Activated gamma-delta T cell treated with anti-CD3 and anti-CD28 coated beads, Interleukin-2, amount 50 U/mL, for 16 hours (primary cell): ENCODE data around the gene PPP4R1.
A peak's percentile ranks its signal among the peaks of the same experiment; 100 is the strongest.
"Not testable (repeated sequence)": the region's sequence is repeated elsewhere in the genome, so short reads cannot be mapped to it uniquely, and the experiment has no call there.

Experiments used
- DNase-seq: peaks from one replicate; pipeline ENCODE4 v3.0.0-alpha.2; 2020; ENCODE audit warnings: low read depth

PPP4R1 gene

DNA sequence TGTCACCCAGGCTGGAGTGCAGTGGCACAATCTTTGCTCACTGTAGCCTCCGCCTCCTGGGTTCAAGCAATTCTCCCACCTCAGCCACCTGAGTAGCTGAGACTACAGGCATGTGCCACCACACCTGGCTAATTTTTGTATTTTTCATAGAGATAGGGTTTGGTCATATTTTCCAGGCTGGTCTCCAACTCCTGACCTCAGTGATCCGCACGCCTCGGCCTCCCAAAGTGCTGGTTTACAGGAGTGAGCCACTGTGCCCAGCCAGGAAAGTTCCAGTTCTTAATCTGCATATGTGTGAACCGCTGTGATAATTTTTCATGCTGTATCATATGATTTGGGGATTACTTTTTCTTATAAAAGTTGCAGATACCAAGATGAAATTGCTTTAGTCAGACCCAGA lies 14.6 kb upstream of the PPP4R1 start:
- no peak for DNase-seq

DNA sequence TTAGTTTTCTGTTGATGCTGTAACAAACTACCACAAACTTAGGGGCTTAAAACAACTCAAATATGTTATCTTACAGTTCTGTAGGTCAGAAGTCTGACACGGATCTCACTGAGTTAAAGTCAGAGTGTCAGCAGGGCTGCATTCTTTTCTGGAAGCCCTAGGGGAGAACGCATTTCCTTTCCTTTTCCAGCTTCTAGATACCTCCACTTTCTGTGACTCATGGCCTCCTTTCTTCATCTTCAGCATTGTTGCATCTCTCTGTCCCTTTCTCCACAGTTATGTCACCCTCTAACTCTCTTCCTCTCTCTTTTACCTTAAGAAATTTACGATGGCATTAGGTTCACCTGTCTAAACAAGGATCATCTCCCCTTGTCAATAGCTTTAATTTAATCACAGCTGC lies 13.3 kb upstream of the PPP4R1 start:
- no peak for DNase-seq

DNA sequence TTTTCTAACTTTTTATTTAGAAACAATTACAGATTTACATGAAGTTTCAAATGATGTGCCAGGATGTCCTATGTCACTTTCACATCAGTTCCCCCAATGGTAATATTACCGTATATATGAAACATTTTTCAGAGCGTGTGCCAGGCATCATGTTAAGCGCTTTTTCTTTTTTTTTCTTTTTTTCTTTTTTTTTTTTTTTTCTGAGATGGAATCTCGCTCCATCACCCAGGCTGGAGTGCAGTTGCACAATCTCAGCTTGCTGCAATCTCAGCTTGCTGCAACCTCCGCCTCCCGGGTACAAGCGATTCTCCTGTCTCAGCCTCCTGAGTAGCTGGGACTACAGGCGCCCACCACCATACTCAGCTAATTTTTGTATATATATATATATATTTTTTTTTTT lies 5.6 kb upstream of the PPP4R1 start:
- DNase-seq = no peak

DNA sequence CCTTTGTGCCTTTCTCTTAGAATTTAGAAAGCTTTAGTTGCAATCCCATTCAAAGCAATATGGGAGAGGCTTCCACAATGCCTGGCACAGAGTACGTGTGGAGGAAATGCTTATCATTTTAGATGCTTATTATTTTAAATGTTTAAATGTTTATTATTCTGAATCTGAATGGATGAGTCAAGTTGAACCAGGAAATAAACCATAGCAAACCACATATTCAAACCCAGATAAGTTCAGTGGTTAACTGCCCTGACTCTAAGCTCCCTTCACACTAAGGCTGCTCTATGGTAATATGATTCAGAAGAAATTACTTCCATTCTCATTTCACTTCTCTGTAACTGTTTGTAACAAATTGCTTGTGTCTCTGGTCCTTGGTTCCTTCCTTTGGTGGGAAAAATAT lies 5.2 kb upstream of the PPP4R1 start:
- no peak for DNase-seq

DNA sequence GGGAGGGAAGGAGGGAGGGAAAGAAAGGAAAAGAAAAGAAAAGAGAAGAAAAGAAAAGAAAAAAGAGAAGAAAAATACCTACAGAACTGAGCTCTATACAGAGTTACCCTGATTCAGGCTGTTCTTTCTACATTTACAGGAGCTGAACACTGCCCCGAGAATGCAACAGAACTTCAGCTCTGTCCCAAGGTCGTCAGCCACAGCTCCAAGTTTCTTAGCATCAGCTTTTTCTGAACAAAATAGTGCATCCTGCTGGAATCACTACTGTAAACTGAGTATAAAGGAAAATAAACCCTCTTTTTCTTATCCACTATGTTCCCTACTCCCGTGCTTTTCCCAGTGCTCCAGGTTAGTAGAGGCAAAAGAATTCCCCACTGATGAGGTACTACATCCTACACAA lies 4.7 kb upstream of the PPP4R1 start:
- no peak for DNase-seq

DNA sequence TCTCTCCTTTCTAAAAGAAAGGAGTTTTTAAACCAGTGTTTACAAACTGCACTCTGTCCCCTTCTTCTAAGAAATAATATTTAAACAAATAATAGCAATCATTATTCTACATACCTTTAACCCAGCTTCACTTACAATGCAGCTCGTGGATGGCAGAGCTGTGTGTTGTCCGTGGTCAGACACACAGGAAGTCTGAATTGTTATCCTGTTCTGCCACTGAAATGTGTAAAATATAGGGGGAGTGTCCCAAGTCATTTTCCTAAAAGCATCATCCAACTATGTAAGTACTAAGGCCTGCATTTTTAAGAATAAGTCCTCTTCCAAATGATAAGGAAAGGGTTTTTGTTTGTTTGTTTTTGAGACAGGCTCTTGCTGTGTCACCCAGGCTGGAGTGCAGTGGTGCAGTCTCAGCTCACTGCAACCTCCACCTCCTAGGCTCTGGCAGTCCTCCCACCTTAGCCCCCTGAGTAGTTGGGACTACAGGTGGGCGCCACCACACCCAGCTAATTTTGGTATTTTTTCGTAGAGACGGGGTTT lies 2.7 kb upstream of the PPP4R1 start:
- no peak for DNase-seq

DNA sequence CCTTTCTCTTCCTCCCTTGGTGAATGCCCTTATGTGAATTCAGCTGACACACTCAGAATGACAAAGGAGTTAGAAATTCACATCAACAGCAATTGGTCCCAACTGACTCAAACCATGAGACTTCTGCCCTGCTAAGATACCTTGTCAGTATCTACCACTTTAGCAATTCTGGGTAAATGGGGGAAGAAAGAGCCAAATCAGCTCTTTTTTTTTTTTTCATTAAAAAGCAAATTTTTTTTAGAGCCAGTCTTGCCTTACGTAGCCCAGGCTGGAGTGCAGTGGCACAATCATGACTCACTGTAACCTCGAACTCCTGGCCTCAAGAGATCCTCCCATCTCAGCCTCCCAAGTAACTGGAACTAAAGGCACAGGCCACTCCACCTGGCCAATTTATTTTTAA lies 1.7 kb upstream of the PPP4R1 start:
- no peak for DNase-seq

DNA sequence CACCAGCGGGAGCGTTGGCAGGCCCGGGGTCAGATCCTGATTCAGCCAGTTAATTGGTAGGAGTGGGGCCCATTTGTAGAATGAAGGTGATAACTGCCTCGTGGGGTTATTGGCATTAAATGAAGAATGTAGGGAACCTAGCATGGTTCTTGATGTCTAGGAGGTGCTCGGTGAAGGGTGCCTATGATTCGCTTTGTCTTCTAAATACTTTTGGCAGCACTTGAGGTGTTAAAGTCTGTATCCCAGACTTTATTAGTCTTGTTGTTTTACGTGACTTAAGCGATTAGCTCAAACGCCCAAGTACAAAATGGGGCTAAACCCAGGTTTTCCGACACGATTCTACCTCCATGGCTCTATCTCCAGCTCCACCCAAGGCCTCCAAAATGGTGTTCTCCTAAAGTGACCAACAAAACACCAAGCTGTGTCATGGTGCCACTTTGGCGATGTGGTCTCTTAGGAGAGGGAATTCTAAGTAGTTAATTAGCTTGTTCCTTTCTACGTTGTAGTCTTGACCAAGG lies 980 bp upstream of the PPP4R1 start:
- no peak for DNase-seq

DNA sequence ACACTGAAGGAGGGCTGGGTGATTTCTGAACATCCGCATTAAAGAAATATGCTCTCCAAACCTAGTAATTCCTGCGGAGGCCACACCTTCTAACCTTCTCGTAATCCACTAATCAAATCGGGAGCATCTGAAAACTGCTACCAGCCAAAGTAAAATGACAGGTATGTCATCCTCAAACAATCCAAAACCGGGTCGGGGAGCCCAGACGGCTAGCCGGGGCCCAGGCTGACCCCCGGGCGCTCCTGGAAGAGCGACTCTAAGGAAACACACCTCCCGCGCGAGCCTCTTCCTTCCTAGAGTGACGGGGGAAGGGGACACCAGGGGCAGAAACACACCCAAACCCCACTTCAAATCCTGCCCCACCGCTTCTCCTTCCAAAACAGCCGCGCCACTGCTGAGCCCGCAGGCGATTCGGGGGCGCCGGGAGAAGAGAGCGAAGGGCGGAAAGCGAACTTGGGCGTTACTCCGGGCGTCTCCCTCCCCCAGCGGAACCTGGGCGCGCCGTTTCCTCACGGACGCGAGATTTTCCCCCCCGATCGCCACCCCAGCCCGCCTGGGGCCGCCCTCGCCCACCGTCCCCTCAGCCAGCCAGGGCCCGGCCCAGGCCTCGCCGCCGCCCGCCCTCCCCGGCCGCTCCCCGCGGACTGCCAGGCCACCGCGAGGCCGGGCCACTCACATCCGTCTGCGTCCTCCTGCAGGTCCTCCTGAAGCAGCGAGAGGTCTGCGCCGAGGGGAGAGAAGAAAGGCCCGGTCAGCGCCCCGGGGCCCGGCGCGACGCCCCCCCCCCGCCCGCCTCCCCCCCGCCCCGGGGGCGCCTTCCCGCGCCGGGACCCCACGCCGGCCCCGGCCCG lies 584 bp downstream of the PPP4R1 start:
- DNase-seq = peak; percentile 10

DNA sequence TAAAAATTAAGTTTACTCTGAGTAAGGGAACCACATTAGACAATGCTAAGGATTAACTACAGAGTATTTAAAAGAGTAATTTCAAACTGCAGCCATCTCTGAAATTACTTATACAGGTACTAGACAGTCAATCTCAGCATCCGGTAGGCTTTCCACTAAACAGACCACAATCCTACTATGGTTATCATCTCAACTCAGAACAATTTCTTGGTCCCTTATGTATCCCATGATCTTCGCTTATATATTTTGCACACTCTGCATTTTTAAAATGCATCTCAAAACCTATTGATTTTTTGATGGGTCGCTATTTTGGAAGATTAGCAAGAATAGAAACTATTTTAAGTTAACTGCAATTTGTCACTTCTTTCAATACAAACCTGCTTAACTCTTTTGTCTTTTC lies 1.4 kb downstream of the PPP4R1 start:
- DNase-seq = no peak

DNA sequence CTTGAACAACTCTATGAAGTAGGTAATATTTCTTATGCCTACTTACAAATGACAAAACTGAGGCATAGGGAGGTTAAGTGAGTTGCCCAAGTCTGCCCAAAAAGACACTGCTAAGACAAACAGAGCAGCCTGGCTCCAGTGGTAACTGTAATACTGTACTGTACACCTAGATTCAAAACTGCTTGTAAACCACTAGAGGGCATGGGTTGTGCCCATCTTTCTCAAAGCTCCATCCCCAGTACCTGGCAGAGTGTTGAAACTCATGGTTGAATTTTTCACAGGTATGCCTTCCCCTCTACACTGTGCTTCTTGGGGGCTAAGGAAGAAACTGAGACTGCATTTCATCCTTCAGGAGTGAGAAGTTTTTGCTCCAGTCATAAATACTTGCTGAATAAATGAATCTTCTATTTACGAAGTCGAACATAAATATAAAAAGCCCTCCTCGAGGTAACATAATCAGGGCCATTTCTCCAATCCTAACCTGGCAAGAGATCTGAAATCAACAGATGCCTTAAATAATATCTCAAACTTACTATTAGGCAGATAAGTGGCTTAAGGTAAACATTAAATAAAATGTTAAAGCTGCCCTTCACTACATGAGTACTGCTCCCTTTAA lies 2.0 kb downstream of the PPP4R1 start:
- peak; percentile 5 for DNase-seq

DNA sequence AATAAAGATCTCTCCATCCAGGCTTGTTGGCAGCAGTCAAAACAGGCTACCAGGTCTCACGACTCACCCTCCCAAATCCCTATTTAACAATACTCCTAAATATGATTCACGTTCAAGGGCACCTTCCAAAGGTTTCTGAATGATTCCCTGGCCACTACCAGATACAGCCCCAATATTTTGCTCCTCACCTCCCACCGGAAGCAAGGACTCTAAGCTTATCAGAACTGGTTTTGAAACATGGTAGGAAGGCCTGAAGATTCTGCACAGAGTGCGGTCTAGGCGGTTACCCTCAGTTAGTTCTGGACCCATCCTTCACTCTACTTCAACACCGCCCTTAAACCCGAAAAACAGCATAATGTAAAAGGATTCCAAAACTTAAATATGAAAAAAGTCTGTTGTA lies 5.2 kb downstream of the PPP4R1 start:
- no peak for DNase-seq

DNA sequence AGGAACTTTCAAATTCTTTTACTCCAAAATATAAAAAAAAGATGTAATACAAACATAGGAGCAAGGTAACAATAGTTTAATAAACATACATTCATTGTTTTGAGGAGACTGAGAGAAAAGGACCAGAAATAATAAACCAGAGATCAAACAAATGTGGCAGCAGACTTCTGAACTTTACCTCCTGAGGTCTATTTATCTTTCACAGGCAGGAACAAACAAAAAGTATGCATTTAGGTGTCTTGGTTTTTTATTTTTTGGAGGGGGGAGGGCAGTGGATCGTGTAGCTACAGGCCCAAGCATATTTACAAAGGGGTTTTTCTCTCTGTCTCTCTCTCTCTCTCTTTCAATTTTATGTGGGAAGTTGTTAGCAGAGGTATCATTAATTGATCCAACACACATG lies 5.6 kb downstream of the PPP4R1 start:
- no peak for DNase-seq

DNA sequence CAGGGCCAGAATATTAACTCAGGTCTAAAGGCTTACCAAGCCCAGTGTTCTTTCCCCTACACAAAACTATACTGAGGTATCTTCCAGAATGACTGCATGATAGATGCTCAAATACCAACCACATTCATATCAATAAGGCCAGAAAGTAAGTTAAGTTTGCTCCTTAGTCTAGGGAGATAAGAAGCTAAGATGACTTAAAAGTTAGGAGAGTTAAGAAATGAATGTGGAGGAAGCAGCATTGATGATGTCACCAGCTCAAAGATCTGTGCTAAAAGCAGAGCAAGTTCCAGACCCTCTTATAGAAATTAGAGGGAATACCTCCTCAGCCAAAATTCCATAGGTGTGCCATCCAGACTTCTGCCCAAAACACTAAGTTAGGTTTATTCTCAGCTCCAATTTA lies 6.1 kb downstream of the PPP4R1 start:
- DNase-seq = no peak

DNA sequence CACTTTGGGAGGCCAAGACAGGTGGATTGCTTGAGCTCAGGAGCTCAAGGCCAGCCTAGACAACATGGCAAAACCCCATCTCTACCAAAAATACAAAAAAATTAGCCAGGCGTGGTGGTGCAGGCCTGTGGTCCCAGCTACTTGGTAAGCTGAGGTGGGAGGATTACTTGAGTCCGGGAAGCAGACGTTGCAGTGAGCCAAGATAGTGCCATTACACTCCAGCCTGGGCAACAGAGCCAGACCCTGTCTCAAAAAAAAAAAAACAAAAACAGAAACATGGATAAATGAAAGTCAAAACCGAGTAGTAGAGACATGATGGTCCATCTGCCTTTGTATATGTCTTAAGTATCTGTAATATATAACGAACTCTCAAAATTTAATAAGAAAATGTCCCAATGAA lies 7.2 kb downstream of the PPP4R1 start:
- DNase-seq = not testable (repeated sequence)

DNA sequence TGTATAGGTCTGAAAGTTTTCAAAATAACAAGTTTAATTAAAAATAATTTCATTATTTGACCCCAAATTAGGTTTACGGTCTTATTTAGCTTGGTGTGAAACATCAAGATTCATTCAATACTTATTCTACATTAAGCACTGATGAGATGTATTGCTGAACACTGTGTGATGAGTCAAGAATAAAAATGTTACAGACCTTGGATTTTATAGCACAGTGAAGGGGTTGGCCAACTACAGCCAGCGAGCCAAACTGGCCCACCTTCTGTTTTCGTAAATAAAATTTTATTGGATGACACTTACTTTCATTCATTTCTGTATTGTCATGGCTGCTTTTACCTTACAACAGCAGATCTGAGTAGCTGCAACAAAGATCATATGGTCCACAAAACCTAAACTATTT lies 8.3 kb downstream of the PPP4R1 start:
- DNase-seq = no peak

DNA sequence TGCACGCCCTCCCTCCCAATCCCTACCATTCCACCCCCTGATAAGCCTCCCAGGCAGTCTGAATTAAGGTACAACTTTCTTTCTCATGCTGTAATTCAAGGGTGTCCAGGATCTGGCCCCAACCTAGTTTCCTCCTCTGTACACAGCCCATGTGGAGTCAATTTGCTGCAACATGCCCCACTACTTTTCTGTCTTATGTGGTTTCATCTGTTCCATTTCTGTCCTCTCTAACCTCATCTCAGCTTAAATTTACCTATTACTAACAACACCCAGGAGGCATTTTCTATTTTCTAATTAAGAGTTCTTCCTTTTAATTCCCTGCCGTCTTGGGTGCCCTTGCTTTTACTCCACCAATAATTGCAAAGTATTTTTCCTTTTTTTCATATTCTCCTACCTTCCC lies 10.0 kb downstream of the PPP4R1 start:
- DNase-seq = no peak

DNA sequence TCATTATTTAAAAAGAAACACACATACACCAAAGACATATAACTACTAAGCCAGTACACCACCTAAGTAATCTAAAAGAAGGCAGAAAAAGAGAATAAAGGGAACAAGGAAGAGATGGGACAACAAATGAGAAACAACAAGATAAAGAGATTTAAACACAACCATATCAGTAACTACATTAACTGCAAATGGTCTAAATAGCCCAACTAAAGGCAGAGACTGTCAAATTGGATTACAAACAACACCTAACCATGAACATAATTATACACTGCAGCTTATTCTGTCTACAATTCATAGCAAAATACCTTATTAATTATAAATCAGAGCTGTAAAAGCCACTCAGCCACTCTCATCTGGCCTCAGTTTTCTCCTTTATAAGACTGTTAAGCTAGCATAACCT lies 15.0 kb downstream of the PPP4R1 start:
- no peak for DNase-seq

DNA sequence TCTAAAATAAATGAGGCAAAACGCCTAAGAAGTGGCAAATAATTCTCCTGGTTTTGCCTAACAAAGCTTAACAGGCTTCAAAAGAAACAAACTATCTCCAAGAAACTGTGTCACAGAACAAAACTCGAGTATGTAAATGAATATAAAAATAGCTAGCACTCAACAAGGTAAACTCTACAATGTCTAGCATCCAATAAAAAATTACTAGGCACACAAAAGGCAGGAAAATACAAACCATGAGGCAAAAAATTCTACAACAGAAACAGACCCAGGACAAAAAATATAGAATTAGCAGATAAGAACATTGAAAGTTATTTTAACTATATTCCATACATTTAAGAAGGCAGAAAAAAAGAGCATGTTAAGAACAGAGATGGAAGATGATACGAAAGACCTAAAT lies 16.8 kb downstream of the PPP4R1 start:
- DNase-seq = no peak

DNA sequence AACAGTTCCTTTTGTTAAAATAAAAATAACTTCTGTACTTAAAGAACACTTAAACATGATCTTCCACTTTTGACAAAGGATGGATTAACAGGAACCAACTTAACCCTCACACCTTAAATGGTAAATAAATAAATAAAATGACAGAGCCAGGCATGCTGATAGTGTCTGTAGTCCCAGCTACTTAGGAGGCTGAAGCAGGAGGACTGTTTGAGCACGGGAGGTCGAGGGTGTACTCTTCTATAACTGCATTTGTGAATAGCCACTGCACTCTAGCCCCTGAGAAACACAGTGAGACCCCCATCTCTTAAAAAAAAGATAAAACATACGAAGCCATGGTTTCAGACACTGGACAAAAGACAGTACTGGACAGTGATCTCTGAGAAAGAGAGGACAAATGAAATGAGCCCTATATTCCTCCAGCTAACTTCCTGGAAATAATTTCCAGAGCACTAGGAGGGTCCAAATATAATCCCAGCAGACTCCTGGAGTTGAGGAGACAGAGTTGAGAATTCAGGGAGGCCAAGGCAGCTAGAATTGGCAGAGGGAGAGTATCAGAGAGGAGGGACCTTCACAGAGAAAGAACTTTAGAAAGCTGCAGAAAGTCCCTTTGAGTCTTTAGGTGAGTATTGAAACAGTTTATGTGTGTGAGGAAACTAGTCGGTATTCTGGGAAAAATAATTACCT lies 17.4 kb downstream of the PPP4R1 start:
- DNase-seq = no peak

DNA sequence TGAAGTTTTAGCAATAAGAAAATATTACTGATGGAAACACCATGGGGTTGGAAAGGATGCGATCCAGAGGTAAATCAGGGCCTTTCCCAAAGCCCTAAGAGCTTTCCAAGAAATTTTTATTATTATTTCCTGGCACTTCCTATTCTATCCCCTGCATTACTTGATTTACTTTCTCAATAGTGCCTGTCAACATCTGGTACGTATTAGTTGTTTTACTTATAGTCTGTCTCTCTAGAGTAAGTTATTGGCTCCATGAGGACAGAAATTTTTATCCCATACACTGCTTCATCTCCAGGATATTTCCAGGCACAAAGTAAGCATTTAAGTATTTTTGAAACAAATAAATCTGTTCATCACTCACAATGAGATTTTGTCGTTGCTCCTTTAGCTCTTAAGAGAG lies 18.1 kb downstream of the PPP4R1 start:
- no peak for DNase-seq

DNA sequence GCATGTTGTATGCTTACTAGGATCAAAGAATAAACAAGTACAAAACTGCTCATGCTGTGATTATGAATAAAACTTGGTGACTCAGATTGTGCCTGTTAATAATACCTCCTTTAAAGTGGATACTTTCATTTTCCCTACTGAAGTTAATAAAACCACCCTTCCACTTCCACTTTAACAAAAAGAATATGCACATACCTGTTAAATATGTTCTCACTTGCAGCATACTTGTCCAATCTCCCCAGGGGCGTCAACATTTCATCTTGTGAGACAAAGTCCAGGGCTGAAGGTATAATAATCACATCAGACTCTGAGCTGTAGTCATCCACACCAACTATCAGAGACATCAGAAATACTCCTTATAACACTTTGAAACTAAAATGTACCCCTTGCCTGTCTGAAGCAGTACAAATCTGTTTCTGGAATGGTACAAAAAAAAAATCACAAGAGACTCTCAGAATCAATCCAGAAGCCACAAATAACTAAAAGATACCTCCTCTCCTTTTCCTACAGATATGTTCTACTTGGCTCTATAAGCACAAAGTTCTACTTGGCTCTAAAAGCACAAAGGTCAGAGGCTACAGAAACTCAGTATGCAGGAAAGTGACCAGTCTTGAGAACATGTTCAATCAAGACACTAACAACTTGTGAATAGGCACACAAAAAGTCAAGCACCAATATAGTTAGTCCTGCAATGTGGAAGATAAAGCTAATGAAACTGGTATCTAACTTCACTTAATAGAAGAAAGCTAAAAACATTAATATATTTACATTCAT lies 19.3 kb downstream of the PPP4R1 start:
- no peak for DNase-seq
